ENCODE results near the gene TPM1.

The TPM1 gene

GRCh38 chr15:63089260-63090043 lies 46.9 kb downstream of the TPM1 start:
- no peak overlapping the region for H3K4me3 ChIP-seq (replicated peaks in 1 of 2; ENCODE audit: low read depth in 2 of 2, low read length in 2 of 2)
- no peak for TF ChIP-seq CTCF (IDR thresholded peaks at IDR 0.05; ENCODE audit: low read depth, low read length)
- DNase-seq (ENCODE audit: low read depth in 2 of 2): peak; percentile 90 to 93

GRCh38 chr15:63090472-63090871 lies 47.9 kb downstream of the TPM1 start:
- DNase-seq (ENCODE audit: low read depth in 2 of 2): no peak
- H3K4me3 ChIP-seq (replicated peaks in 1 of 2; ENCODE audit: low read depth in 2 of 2, low read length in 2 of 2): no peak overlapping the region

GRCh38 chr15:63090887-63091286 lies 48.3 kb downstream of the TPM1 start:
- H3K4me3 ChIP-seq (replicated peaks in 1 of 2; ENCODE audit: low read depth in 2 of 2, low read length in 2 of 2): no peak overlapping the region
- no peak for TF ChIP-seq CTCF (IDR thresholded peaks at IDR 0.05; ENCODE audit: low read depth, low read length)
- no peak for DNase-seq (ENCODE audit: low read depth in 2 of 2)

More at GRCh38 chr15:63090472-63090871, 47.9 kb downstream of the TPM1 start:
- TF ChIP-seq CTCF (IDR thresholded peaks at IDR 0.05; ENCODE audit: low read depth, low read length): no peak

GRCh38 chr15:63091679-63092446 lies 49.3 kb downstream of the TPM1 start:
- no peak for TF ChIP-seq CTCF (IDR thresholded peaks at IDR 0.05; ENCODE audit: low read depth, low read length)
- no peak for DNase-seq (ENCODE audit: low read depth in 2 of 2)
- no peak overlapping the region for H3K4me3 ChIP-seq (replicated peaks in 1 of 2; ENCODE audit: low read depth in 2 of 2, low read length in 2 of 2)

GRCh38 chr15:63093486-63094205 lies 51.1 kb downstream of the TPM1 start:
- peak; percentile 82 to 83 for DNase-seq (ENCODE audit: low read depth in 2 of 2)
- H3K4me3 ChIP-seq (replicated peaks in 1 of 2; ENCODE audit: low read depth in 2 of 2, low read length in 2 of 2): no peak overlapping the region
- TF ChIP-seq CTCF (IDR thresholded peaks at IDR 0.05; ENCODE audit: low read depth, low read length): peak; percentile 86

GRCh38 chr15:63094495-63094931 lies 52.0 kb downstream of the TPM1 start:
- DNase-seq (ENCODE audit: low read depth in 2 of 2): peak; percentile 43 to 73
- no peak for TF ChIP-seq CTCF (IDR thresholded peaks at IDR 0.05; ENCODE audit: low read depth, low read length)

More at GRCh38 chr15:63094495-63094931, 52.0 kb downstream of the TPM1 start:
- H3K4me3 ChIP-seq (replicated peaks in 1 of 2; ENCODE audit: low read depth in 2 of 2, low read length in 2 of 2): no peak overlapping the region

Measured in cardiac fibroblast (primary cell).